T follicular helper cell (primary cell): ENCODE results near the gene TRERF1.
"Not testable (repeated sequence)": the region's sequence is repeated elsewhere in the genome, so short reads cannot be mapped to it uniquely, and the experiment has no call there.

Experiments
- DNase-seq: peaks from one replicate; pipeline ENCODE4 v3.0.0-alpha.2; 2020; ENCODE audit warnings: low read depth

The TRERF1 gene

GRCh38 chr6:42449917-42450476 lies 1.7 kb downstream of the TRERF1 start:
- no peak for DNase-seq

GRCh38 chr6:42448927-42449659 lies 2.6 kb downstream of the TRERF1 start:
- no peak for DNase-seq

DNA sequence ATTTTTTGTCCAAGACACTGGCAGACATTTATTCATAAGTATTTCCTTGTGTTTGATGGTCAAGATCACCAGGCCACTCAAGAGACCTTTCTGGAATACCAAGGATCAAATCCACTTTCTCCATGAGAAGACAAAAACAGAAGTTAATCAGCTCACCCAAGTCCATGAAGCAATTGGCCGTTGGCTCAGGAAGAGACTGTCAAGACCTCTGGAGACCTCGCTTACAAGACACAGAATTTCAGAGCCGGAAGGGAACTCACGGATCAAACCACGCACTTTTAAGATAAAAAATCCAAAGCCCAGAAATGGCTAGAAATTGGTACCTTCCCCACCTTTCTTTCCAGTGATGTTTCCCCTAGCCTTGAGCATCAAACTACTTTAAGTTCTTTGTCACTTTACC lies 3.3 kb downstream of the TRERF1 start:
- DNase-seq = no peak

- no peak for DNase-seq
Observed at GRCh38 chr6:42446996-42447395, 4.7 kb downstream of the TRERF1 start.

DNA sequence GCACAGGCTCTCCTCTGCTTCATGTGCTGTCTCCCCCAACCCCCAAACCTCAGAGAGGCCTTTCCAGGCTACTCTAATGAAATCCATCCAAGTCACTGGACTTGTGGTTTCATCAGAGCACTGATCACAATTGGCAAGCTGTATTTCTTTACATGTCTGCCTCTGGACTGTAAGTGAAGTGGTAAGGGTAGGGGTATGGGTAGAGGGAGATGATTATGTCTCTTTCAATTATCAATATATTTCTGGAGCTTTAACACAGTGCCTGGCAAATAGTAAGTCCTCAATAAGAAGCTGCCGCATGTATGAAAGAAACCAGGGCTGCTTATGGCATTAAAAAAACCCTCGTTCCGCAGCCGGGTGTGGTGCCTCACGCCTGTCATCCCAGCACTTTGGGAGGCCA lies 5.4 kb downstream of the TRERF1 start:
- DNase-seq = no peak

DNA sequence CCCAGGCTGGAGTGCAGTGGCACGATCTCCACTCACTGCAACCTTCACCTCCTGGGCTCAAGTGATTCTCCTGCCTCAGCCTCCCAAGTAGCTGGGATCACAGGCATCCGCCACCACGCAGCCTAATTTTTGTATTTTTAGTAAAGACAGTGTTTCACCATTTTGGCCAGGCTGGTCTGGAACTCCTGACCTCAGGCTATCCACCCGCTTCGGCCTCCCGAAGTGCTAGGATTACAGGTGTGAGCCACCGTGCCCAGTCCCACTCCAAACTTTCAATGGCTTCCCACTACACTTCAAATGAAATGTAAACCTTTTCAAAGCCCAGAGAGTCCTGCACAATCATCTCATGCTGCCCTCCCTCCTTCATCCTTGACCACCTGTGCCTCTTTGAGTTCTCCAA lies 5.8 kb downstream of the TRERF1 start:
- DNase-seq = not testable (repeated sequence)

DNA sequence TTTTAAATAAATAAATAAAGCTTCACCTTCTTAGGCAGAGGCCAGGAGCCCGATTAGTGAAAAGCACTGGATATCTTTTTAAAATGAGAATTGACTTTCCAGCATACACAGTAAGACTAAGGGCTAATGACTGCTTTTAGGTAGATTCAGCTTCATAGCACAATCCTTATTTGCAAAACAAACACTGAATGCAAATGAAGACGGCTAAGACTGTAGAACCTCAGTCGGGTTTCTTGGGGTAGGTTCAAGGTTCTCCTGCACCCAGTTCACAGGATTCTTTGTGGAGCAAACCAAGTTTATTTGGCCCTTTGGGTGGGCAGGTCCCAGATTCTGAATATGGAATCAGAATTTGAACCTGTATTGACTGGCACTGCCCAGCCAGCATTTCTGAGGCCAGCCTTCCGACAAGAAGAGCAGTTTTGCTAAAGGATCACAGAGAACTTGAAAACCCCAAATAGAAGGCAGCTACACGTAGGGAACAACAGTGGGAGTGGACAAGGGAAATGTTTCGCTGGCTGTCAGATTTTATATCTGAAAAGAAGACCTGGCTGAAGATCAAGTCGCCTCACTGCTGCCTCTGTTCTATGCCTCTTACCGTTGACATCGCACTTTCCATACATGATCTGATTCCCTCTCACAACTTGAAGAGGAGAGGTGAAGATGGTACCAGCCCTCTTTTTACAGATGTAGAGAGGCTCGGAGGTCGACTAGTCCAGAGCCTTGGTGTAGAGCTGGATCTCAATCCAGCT lies 8.2 kb downstream of the TRERF1 start:
- no peak for DNase-seq

GRCh38 chr6:42441697-42442081 lies 10.0 kb downstream of the TRERF1 start:
- DNase-seq = no peak

DNA sequence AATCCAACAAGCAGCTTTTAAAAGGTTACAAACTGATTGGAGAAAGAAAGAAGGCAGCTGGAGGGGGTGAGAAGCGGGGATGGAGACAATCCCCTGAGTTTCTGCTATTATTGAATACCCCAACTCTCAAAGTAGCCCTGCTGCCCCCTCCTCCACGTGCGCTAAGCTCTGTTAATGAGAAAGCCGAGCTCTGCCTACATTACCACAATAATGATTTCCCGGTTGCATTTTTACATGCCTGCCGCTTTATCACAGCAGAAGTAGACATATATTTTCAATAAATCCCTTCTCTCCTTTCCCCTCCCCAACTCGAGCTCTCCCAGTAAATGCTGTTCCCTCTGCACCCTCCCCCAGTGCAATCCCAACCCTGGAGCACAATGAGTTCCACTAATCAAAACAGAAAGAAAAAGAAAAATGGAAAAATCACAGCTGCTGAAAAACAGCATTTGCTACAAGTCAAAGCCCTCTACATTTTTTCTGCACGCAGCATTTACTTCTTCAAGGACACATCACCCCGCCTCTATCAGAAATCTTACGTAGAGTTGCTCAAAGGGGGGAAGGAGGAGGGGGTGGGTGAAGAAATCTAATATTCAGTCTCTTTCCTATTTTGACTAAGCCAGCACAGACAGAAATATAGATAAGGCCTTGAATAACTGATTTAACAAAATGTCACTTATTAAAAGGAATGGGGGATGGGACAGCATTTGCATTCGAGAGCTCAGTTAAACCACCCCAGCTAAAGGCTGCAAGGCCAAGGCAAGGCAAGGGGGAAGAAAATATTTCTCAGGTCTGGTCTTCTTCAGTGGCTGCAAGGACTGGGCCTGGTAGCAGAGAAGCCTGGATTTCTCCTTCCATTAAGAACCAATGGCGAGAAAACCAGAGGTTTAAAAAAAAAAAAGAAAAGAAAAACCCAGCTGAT lies 10.7 kb downstream of the TRERF1 start:
- DNase-seq = no peak

GRCh38 chr6:42440027-42440426 lies 11.7 kb downstream of the TRERF1 start:
- DNase-seq = no peak

GRCh38 chr6:42436825-42437224 lies 14.9 kb downstream of the TRERF1 start:
- no peak for DNase-seq

GRCh38 chr6:42434237-42434636 lies 17.5 kb downstream of the TRERF1 start:
- no peak for DNase-seq

DNA sequence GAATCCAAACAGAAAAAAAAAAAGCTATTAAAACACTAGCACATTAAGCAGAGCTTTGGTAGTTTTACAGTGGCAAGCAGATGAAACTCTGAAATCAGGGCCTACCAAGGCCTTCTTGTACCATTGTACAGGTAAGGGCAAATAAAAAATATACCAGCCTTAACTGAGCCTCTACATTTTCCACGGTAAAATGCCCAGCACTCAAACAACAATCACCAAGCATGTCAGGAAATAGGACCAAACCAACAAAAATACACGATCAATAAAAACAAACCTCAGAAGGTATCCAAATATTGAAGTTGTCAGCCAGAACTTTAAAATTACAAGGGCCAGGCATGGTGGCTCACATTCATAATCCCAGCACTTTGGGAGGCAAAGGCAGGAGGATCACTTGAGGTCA lies 18.3 kb downstream of the TRERF1 start:
- no peak for DNase-seq

- DNase-seq = no peak
Observed at GRCh38 chr6:42431877-42432276, 19.8 kb downstream of the TRERF1 start.

- no peak for DNase-seq
Observed at GRCh38 chr6:42431356-42431755, 20.4 kb downstream of the TRERF1 start.

DNA sequence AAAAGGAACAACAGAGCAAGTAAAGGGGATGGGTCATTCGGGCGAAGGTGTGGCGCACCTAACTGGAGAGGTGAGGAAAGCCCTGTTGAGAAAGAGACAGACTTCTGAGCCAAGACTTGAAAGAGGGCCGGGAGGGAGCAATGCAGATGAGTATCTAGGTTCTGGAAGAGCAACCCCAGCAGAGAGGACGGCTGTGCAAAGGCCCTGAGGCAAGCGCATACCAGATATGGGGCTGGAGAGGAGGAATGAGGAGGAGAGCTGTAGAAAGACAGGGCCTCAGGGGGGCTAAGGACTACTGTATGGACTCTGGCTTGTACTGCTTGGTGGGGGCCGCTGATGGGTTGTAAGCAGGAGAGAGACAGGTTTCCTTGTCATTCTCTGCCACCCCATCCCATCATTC lies 21.9 kb downstream of the TRERF1 start:
- DNase-seq = no peak

DNA sequence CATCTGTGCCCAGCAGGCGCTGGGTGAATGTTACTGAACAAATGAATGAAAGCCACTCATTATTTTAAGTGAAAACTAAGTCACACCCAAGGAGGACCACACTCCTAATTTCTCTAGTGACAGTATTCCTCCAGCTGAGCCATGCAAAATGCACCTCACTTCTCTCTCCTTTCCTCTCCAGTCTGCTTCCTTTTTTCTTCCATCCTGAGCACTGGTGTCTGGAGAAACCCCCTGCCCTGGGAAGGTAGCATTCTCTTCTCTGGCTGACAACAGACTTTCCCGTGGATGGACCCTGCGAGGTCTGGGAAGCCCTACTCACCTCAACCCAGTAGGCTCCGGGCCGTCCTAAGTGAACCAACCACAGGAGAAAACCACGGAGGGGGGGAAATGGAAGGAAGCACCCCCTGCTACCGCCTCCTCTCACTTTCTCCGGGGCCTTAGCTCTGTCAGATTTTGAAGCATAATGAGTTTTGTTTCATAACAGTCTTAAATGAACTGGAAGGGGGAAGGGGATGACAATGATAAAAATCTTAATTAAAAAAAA lies 22.6 kb downstream of the TRERF1 start:
- no peak for DNase-seq

DNA sequence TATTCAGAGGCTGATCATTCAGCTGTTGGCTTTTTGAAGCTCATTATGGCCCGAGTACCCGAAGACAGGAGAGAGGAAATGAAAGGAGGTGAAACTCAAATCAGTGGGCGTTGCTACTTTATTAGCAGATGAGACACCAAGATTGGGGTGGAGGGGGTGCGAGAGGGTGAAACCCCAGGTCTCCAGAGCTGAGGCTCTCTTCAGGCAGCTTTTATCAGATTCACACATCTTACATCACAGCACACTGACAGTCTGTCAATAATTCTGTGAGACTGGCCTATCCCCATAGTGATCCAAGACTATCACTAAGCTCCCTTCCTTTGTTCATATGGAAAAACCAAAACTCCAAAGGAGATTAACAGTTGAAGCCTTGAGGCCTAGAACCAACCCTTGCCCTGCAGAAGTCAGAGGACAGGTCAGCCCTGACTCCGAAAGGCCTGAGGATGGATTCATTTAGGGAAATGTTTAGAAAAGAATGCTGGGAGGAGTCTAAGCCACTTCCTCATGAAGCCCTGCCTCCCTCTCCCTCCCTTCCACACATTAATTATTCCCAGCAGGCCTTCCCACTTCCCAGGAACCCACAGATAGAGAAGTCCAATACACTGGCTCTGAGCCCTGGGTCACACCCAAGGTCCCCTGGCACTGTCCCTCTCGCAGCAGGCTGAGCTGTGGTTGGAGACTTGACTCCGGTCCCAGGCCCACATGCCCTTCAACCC lies 23.2 kb downstream of the TRERF1 start:
- no peak for DNase-seq

DNA sequence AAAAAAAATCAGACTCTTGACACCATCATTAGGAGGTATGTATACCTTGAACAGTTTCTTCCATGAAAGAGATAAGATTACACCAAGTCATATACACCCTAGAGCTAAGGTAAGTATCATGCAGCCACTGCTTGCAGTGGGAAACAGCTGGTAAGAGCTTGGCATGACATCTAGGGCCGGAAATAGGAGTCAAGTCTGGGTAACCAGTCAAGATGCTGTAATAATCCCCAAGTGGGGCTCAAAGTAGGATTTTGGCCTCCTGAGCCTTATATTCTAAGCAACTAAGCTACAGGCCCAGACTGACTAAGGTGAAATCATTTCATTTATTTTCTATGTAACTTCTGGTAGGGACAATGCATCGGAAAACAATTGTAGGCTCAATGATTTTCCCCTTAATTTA lies 23.9 kb downstream of the TRERF1 start:
- DNase-seq = no peak

DNA sequence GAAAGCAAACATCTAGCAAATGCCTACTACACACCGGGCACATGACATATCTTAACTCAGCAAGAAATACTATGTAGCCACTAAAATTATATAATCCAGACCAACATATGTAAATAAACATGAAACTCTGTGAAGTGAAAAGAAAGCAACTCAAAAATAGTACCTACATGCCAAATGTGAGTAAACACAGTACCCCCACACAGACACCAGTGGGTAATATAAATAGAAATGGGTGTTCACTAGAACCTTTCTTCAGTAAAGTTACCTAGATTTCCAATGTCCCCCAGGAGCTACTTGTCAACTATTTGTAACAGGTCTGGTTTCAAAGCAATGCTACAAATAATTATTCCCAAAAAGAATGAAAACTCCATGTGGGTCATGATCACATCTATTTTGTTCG lies 25.5 kb downstream of the TRERF1 start:
- no peak for DNase-seq

DNA sequence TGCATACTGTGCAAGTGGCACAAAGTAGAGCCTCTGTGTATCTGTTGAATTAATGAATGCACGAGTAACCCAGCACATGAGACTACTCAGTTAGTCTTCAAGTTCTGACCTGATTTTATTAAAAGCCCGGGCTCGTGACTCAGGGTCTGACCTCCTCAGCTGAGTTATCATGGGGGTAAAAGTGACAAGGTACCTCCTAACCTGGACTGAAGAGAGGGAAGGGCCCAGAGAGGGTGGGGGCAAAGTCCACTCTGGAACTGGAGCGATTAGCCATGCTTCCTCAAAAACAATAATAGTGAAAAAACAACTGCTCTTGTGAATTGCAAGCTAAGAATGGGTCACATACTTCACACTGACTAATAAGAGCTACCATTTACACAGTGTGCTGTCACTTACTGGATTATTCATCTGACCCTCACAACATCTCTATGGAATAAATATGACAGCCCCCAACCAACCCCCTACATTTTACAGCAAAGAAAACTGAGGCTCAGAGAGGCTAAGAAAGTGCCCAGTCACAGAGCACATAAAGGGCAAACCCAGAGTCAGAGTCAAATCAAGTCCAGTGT lies 26.7 kb downstream of the TRERF1 start:
- DNase-seq = no peak
